A549 (cell line): Measurements from ENCODE around the gene MYRFL. TPM values are rescaled to one million over a fixed set of nuclear protein-coding genes. Genes with fewer than 3 reads are reported as not detected.

Experiments used
- ATAC-seq, 2 experiments: fragments of 200-7000 bp in 1 of 2; fragments of >200 bp in 1 of 2; cut with Nextera tagmentation in 1 of 2; cut with Tn5 transposase in 1 of 2; 3 replicates each; pipeline versions ENCODE4 v1.8.0 to v1.9.1; 2018 to 2020; ENCODE audit warnings: mild to moderate bottlenecking in 1 of 2, moderate library complexity in 1 of 2
- CTCF ChIA-PET: fragments of 300-600 bp; sonication (Branson Sonifier 250); formaldehyde crosslinking; extraction: SDS; loops from one replicate; lab custom pipeline; 2021; ENCODE audit warnings: antibody characterized with exemption, inconsistent platforms; lab: Yijun Ruan, JAX
- POLR2A ChIA-PET: fragments of 350-600 bp; formaldehyde crosslinking; extraction: SDS; loops from one replicate; lab custom pipeline; 2021; ENCODE audit warnings: antibody characterized with exemption, inconsistent platforms; lab: Yijun Ruan, JAX
- DNase-seq, 2 experiments: peaks; one replicate each; pipeline versions ENCODE4 v3.0.0 to v3.0.0-alpha.2; 2011 to 2016; ENCODE audit warnings: low read depth in 1 of 2, low spot score in 1 of 2
- FAIRE-seq: peaks from 2 replicates; lab custom pipeline; 2011; peaks lifted over from hg19 to GRCh38; lab: Jason Lieb, UNC
- H3K27ac ChIP-seq, 2 experiments: fragments of >200 bp; sonication (Bioruptor Twin); formaldehyde crosslinking; 3 replicates each; pipeline ENCODE4 v1.5.1; 2016 to 2017
- H3K4me1 ChIP-seq: fragments of >200 bp; sonication (Bioruptor Twin); formaldehyde crosslinking; 3 replicates; pipeline ENCODE4 v1.6.1; 2016
- H3K4me2 ChIP-seq: fragments of >200 bp; sonication (Bioruptor Twin); formaldehyde crosslinking; 3 replicates; pipeline ENCODE4 v1.6.1; 2016
- H3K4me3 ChIP-seq: fragments of >200 bp; sonication (Bioruptor Twin); formaldehyde crosslinking; 3 replicates; pipeline ENCODE4 v1.5.1; 2016
- H3K9me3 ChIP-seq: fragments of >200 bp; sonication (Bioruptor Twin); formaldehyde crosslinking; 3 replicates; pipeline ENCODE4 v1.6.1; 2016
- CBX8 ChIP-seq: fragments of 200-600 bp; sonication (generic); IDR thresholded peaks from 2 replicates; pipeline ENCODE4 v1.6.1; 2016
- CTCF ChIP-seq: fragments of >200 bp; sonication (Bioruptor Twin); formaldehyde crosslinking; IDR thresholded peaks from 3 replicates; pipeline ENCODE4 v1.5.1; 2016
- E2F6 ChIP-seq: IDR thresholded peaks from 2 replicates; pipeline ENCODE4 v1.6.1; 2012; ENCODE audit warnings: low read depth, borderline replicate concordance
- EHF ChIP-seq: fragments of 250-450 bp; sonication (Bioruptor Pico); IDR thresholded peaks from 2 replicates; pipeline ENCODE4 v1.5.0; 2020; ENCODE audit warnings: mild to moderate bottlenecking
- FOSB ChIP-seq: fragments of 250-450 bp; sonication (Bioruptor Pico); IDR thresholded peaks from 2 replicates; pipeline ENCODE4 v1.5.0; 2020; ENCODE audit warnings: mild to moderate bottlenecking, moderate library complexity
- HDAC2 ChIP-seq: fragments of 200-600 bp; sonication (generic); IDR thresholded peaks from 2 replicates; pipeline ENCODE4 v1.6.1; 2016
- HOXA7 ChIP-seq: fragments of 250-450 bp; sonication (Bioruptor Pico); IDR thresholded peaks from 2 replicates; pipeline ENCODE4 v1.5.0; 2020; ENCODE audit warnings: mild to moderate bottlenecking, moderate library complexity
- HOXB13 ChIP-seq: fragments of 250-450 bp; sonication (Bioruptor Pico); IDR thresholded peaks from 2 replicates; pipeline ENCODE4 v1.5.0; 2020; ENCODE audit warnings: low read depth, mild to moderate bottlenecking, moderate library complexity
- HOXB5 ChIP-seq: fragments of 250-450 bp; sonication (Bioruptor Pico); IDR thresholded peaks from 2 replicates; pipeline ENCODE4 v1.5.0; 2020; ENCODE audit warnings: mild to moderate bottlenecking, moderate library complexity
- JUN ChIP-seq, 2 experiments: fragments of >200 bp; sonication (Bioruptor Twin); formaldehyde crosslinking; IDR thresholded peaks; 2 replicates in 1 of 2; 3 replicates in 1 of 2; pipeline ENCODE4 v1.6.1; 2016 to 2017
- KDM5A ChIP-seq: fragments of 200-600 bp; sonication (generic); IDR thresholded peaks from 2 replicates; pipeline ENCODE4 v1.6.1; 2016; ENCODE audit warnings: antibody characterized with exemption, mild to moderate bottlenecking
- MAZ ChIP-seq: fragments of 150-350 bp; IDR thresholded peaks from 2 replicates; pipeline ENCODE4 v1.6.1; 2014; ENCODE audit warnings: antibody characterized with exemption, low read depth, low read length, borderline replicate concordance
- NFE2L2 ChIP-seq: fragments of 150-350 bp; conservative IDR thresholded peaks from 2 replicates; pipeline ENCODE4 v1.6.1; 2014; ENCODE audit warnings: low read length
- NR3C1 ChIP-seq: fragments of >200 bp; sonication (Bioruptor Twin); formaldehyde crosslinking; IDR thresholded peaks from 3 replicates; pipeline ENCODE4 v1.6.1; 2017
- PBX3 ChIP-seq: IDR thresholded peaks from 2 replicates; pipeline ENCODE4 v1.6.1; 2012
- PHF8 ChIP-seq: fragments of 200-600 bp; sonication (generic); IDR thresholded peaks from 2 replicates; pipeline ENCODE4 v1.6.1; 2016; ENCODE audit warnings: low read depth, mild to moderate bottlenecking, antibody characterized with exemption, moderate library complexity, borderline replicate concordance
- RAD21 ChIP-seq, 2 experiments: fragments of >200 bp in 1 of 2; sonication (Bioruptor Twin) in 1 of 2; formaldehyde crosslinking in 1 of 2; IDR thresholded peaks in 1 of 2; conservative IDR thresholded peaks in 1 of 2; 2 replicates in 1 of 2; 3 replicates in 1 of 2; pipeline ENCODE4 v1.6.1; 2012 to 2018; ENCODE audit warnings: inconsistent platforms in 1 of 2
- RNF2 ChIP-seq: fragments of 200-600 bp; sonication (generic); IDR thresholded peaks from 2 replicates; pipeline ENCODE4 v1.6.1; 2016; ENCODE audit warnings: low read depth, mild to moderate bottlenecking, antibody characterized with exemption, moderate library complexity, borderline replicate concordance
- SMC3 ChIP-seq: fragments of >200 bp; sonication (Bioruptor Twin); formaldehyde crosslinking; IDR thresholded peaks from 3 replicates; pipeline ENCODE4 v1.6.1; 2018; ENCODE audit warnings: inconsistent platforms
- ZC3H11A ChIP-seq: fragments of 450-650 bp; IDR thresholded peaks from 2 replicates; pipeline ENCODE4 v1.6.1; 2014; ENCODE audit warnings: antibody characterized with exemption, mild to moderate bottlenecking
- ZFP36 ChIP-seq: fragments of 450-650 bp; IDR thresholded peaks from 2 replicates; pipeline ENCODE4 v1.6.1; 2014; ENCODE audit warnings: borderline replicate concordance; ENCODE audit not compliant: partially characterized antibody
- WGBS: methylation state at CpG from one replicate; pipeline ENCODE4 v1.1.6; 2017; ENCODE audit errors: missing lambda C conversion rate; 5-methylcytosine and 5-hydroxymethylcytosine counted together
- polyA plus RNA-seq, 4 experiments: library from polyadenylated mRNA; depleted of rRNA in 3 of 4; stranded (reverse); fragments of >200 nt; fragmentation: RNase III in 1 of 4; extraction: RNeasy Plus Mini Kit Qiagen cat#74134 plus additional on column Dnase treatment in 1 of 4; gene quantifications; 2 replicates in 3 of 4; 3 replicates in 1 of 4; pipeline ENCODE4 v1.2.3, GENCODE V29; 2011 to 2017
- TF ChIP-seq, protein P1 (sequence below): fragments of 450-650 bp; IDR thresholded peaks from 2 replicates; pipeline ENCODE4 v1.6.1; 2014; ENCODE audit warnings: antibody characterized with exemption
- TF ChIP-seq, protein P2 (sequence below): fragments of >200 bp; sonication (Bioruptor Twin); formaldehyde crosslinking; IDR thresholded peaks from 2 replicates; pipeline ENCODE4 v1.6.1; 2016
- TF ChIP-seq, protein P3 (sequence below): fragments of 250-450 bp; sonication (Bioruptor Pico); IDR thresholded peaks from 2 replicates; pipeline ENCODE4 v1.5.0; 2021; ENCODE audit warnings: mild to moderate bottlenecking, moderate library complexity, borderline replicate concordance
- TF ChIP-seq, protein P4 (sequence below): IDR thresholded peaks from 2 replicates; pipeline ENCODE4 v1.6.1; 2012

MYRFL gene
- polyA plus RNA-seq, 2 of the 4 experiments (the other 2 are of a cell fraction), result 0.04 TPM; not detected in 1

- CTCF ChIA-PET, result no interaction called here
- POLR2A ChIA-PET, result no interaction called here
- Histone ChIP-seq H3K4me2 (no peak overlapping the region), H3K27ac (no peak overlapping the region), H3K9me3 (no peaks in the 10 kb centered on the region), H3K4me3 (no peak overlapping the region), H3K4me1 (peaks cover 11% of the 10 kb centered on the region; the same call in 2 of the 3 replicates)
- no peak for FAIRE-seq
- no peak for ATAC-seq
- no peak for TF ChIP-seq HOXB13 (CRISPR knock-in tag)
- TF ChIP-seq KDM5A, result no peak
- TF ChIP-seq, protein P1, sequence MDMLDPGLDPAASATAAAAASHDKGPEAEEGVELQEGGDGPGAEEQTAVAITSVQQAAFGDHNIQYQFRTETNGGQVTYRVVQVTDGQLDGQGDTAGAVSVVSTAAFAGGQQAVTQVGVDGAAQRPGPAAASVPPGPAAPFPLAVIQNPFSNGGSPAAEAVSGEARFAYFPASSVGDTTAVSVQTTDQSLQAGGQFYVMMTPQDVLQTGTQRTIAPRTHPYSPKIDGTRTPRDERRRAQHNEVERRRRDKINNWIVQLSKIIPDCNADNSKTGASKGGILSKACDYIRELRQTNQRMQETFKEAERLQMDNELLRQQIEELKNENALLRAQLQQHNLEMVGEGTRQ, result no peak
- no peak for TF ChIP-seq ZFP36
- no peak for TF ChIP-seq CTCF
- no peak for TF ChIP-seq PBX3
- no peak for TF ChIP-seq ZC3H11A
- no peak for TF ChIP-seq HDAC2
- DNase-seq, result no peak
Observed at GRCh38 chr12:69824028-69824427, 999 bp upstream of the MYRFL start.

GRCh38 chr12:69828897-69829296 is 3.9 kb downstream of the MYRFL start:
- DNase-seq (no peak), FAIRE-seq (no peak), ATAC-seq (no peak)
- no peak overlapping the region for H3K4me3 ChIP-seq
- H3K9me3 ChIP-seq, result no peaks in the 10 kb centered on the region
- ChIA-PET CTCF (interaction anchor here (1.1 kb wide), 2 partner anchors 10 to 11 kb away, joined by 3 to 4 read pairs; no protein-coding TSS in a partner anchor), POLR2A (no interaction called here)
- TF ChIP-seq SMC3 (no peak), RAD21 (conservative IDR thresholded peaks at IDR 0.05 in 1 of 2, IDR thresholded peaks at IDR 0.05 in 1 of 2) (no peak), HDAC2 (no peak), PHF8 (no peak), RNF2 (no peak), JUN (IDR thresholded peaks at IDR 0.05) (no peak), FOSB (CRISPR knock-in tag) (no peak)
- TF ChIP-seq, protein P2, sequence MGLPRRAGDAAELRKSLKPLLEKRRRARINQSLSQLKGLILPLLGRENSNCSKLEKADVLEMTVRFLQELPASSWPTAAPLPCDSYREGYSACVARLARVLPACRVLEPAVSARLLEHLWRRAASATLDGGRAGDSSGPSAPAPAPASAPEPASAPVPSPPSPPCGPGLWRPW, result no peak
- WGBS, result 45% methylated on average over 5 of the region's 5 CpGs
- H3K27ac ChIP-seq, result no peak overlapping the region
- no peaks in the 10 kb centered on the region for H3K4me1 ChIP-seq
- no peak overlapping the region for H3K4me2 ChIP-seq

GRCh38 chr12:69833696-69834095 is 8.7 kb downstream of the MYRFL start:
- FAIRE-seq (no peak), DNase-seq (no peak), ATAC-seq (no peak)
- Histone ChIP-seq H3K4me1 (no peaks in the 10 kb centered on the region), H3K9me3 (no peaks in the 10 kb centered on the region), H3K4me3 (no peak overlapping the region), H3K4me2 (no peak overlapping the region), H3K27ac (no peak overlapping the region)
- 35% methylated on average over 2 of the region's 2 CpGs for WGBS
- ChIA-PET CTCF (interaction anchor here (0.7 to 1.3 kb wide), 2 partner anchors 90 to 743 kb away, joined by 3 to 4 read pairs; no protein-coding TSS in a partner anchor), POLR2A (no interaction called here)
- TF ChIP-seq HOXA7 (CRISPR knock-in tag) (no peak), EHF (CRISPR knock-in tag) (no peak), CBX8 (no peak), NFE2L2 (no peak), HOXB5 (CRISPR knock-in tag) (no peak), PHF8 (no peak), NR3C1 (no peak), MAZ (no peak), PBX3 (no peak), ZC3H11A (no peak), RNF2 (no peak), E2F6 (no peak)
- TF ChIP-seq, protein P3, sequence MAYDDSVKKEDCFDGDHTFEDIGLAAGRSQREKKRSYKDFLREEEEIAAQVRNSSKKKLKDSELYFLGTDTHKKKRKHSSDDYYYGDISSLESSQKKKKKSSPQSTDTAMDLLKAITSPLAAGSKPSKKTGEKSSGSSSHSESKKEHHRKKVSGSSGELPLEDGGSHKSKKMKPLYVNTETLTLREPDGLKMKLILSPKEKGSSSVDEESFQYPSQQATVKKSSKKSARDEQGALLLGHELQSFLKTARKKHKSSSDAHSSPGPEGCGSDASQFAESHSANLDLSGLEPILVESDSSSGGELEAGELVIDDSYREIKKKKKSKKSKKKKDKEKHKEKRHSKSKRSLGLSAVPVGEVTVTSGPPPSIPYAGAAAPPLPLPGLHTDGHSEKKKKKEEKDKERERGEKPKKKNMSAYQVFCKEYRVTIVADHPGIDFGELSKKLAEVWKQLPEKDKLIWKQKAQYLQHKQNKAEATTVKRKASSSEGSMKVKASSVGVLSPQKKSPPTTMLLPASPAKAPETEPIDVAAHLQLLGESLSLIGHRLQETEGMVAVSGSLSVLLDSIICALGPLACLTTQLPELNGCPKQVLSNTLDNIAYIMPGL (CRISPR knock-in tag), result no peak
- TF ChIP-seq, protein P4, sequence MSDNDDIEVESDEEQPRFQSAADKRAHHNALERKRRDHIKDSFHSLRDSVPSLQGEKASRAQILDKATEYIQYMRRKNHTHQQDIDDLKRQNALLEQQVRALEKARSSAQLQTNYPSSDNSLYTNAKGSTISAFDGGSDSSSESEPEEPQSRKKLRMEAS, result no peak
